Measurements from ENCODE around the gene JAK1.
"Not testable (repeated sequence)": the region's sequence is repeated elsewhere in the genome, so short reads cannot be mapped to it uniquely, and the experiment has no call there.

DNA sequence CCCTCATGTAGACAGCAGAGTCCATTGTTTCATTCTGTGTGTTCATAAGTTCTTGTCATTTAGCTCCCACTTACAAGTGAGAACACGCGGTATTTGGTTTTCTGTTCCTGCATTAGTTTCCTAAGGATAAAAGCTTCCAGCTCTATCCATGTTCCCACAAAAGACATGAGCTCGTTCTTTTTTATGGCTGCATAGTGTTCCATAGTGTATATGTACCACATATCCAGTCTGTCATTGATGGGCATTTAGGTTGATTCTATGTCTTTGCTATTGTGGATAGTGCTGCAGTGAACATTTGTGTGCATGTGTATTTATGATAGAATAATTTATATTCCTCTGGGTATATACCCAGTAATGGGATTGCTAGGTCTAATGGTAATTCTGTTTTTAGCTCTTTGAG is 145.8 kb downstream of the JAK1 start:
- TF ChIP-seq POLR2A (IDR thresholded peaks at IDR 0.05) = not testable (repeated sequence)
- TF ChIP-seq, protein P1, sequence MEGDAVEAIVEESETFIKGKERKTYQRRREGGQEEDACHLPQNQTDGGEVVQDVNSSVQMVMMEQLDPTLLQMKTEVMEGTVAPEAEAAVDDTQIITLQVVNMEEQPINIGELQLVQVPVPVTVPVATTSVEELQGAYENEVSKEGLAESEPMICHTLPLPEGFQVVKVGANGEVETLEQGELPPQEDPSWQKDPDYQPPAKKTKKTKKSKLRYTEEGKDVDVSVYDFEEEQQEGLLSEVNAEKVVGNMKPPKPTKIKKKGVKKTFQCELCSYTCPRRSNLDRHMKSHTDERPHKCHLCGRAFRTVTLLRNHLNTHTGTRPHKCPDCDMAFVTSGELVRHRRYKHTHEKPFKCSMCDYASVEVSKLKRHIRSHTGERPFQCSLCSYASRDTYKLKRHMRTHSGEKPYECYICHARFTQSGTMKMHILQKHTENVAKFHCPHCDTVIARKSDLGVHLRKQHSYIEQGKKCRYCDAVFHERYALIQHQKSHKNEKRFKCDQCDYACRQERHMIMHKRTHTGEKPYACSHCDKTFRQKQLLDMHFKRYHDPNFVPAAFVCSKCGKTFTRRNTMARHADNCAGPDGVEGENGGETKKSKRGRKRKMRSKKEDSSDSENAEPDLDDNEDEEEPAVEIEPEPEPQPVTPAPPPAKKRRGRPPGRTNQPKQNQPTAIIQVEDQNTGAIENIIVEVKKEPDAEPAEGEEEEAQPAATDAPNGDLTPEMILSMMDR (IDR thresholded peaks at IDR 0.05) = not testable (repeated sequence)
